ENCODE results near the gene EXD2.
A peak's percentile ranks its signal among the peaks of the same experiment; 100 is the strongest.
"Not testable (repeated sequence)": the region's sequence is repeated elsewhere in the genome, so short reads cannot be mapped to it uniquely, and the experiment has no call there.

EXD2 gene

GRCh38 chr14:69199786-69200185, 8.5 kb downstream of the EXD2 start:
- DNase-seq, result no peak

- DNase-seq, result no peak
These were observed 13.5 kb downstream of the EXD2 start for GRCh38 chr14:69204753-69205152.

- DNase-seq, result no peak
These were observed 16.2 kb downstream of the EXD2 start for GRCh38 chr14:69207435-69208041.

- DNase-seq, result no peak
These were observed 17.4 kb downstream of the EXD2 start for GRCh38 chr14:69208666-69209065.

GRCh38 chr14:69214393-69214792, 23.1 kb downstream of the EXD2 start:
- DNase-seq, result no peak

GRCh38 chr14:69217663-69218062, 26.4 kb downstream of the EXD2 start:
- DNase-seq, result not testable (repeated sequence)

- DNase-seq, result no peak
These were observed 33.6 kb downstream of the EXD2 start for GRCh38 chr14:69224946-69225345.

- DNase-seq, result no peak
These were observed 34.9 kb downstream of the EXD2 start for GRCh38 chr14:69226178-69226577.

- no peak for DNase-seq
These were observed 35.4 kb downstream of the EXD2 start for GRCh38 chr14:69226736-69227135.

GRCh38 chr14:69231486-69231885, 40.2 kb downstream of the EXD2 start:
- DNase-seq, result no peak

GRCh38 chr14:69232388-69232787, 41.1 kb downstream of the EXD2 start:
- DNase-seq, result no peak

- DNase-seq, result no peak
These were observed 42.8 kb downstream of the EXD2 start for GRCh38 chr14:69234106-69234505.

- DNase-seq, result no peak
These were observed 44.4 kb downstream of the EXD2 start for GRCh38 chr14:69235708-69236107.

- DNase-seq, result no peak
These were observed 45.8 kb downstream of the EXD2 start for GRCh38 chr14:69237142-69237541.

- no peak for DNase-seq
These were observed 46.3 kb downstream of the EXD2 start for GRCh38 chr14:69237584-69237983.

- DNase-seq, result no peak
These were observed 47.6 kb downstream of the EXD2 start for GRCh38 chr14:69238883-69239282.

GRCh38 chr14:69240527-69241173, 49.4 kb downstream of the EXD2 start:
- no peak for DNase-seq

GRCh38 chr14:69241577-69241976, 50.3 kb downstream of the EXD2 start:
- no peak for DNase-seq

GRCh38 chr14:69242311-69243224, 51.3 kb downstream of the EXD2 start:
- DNase-seq, result peak; percentile 67

- DNase-seq, result no peak
These were observed 53.6 kb downstream of the EXD2 start for GRCh38 chr14:69244946-69245345.

- DNase-seq, result no peak
These were observed 55.0 kb downstream of the EXD2 start for GRCh38 chr14:69246331-69246730.

GRCh38 chr14:69247676-69248440, 56.6 kb downstream of the EXD2 start:
- no peak for DNase-seq

GRCh38 chr14:69249603-69250002, 58.3 kb downstream of the EXD2 start:
- no peak for DNase-seq

Data from CD4-positive, alpha-beta T cell treated with Interleukin-10 for 1 hour (primary cell).